H9 (cell line): ENCODE results near the gene LRRC42. TPM values are rescaled to one million over a fixed set of nuclear protein-coding genes. Genes with fewer than 3 reads are reported as not detected.

ENCODE experiments used
- DNase-seq: peaks from one replicate; pipeline ENCODE4 v3.0.0-alpha.2; 2017
- H2AFZ ChIP-seq: one replicate; pipeline ENCODE4 v1.6.1; 2013; ENCODE audit warnings: mild to moderate bottlenecking, low read length, control low read depth, moderate library complexity
- H2AK5ac ChIP-seq: 2 replicates; pipeline ENCODE4 v1.6.1; 2013; ENCODE audit warnings: low read length, control low read depth, mixed read lengths; ENCODE audit not compliant: insufficient read length
- H2BK120ac ChIP-seq: one replicate; pipeline ENCODE4 v1.6.1; 2013; ENCODE audit warnings: low read depth, mild to moderate bottlenecking, low read length, control low read depth, inconsistent platforms; ENCODE audit not compliant: poor library complexity, severe bottlenecking
- H2BK12ac ChIP-seq: 2 replicates; pipeline ENCODE4 v1.6.1; 2013; ENCODE audit warnings: low read length, control low read depth, mixed read lengths, low read depth; ENCODE audit not compliant: insufficient read length
- H2BK15ac ChIP-seq: 2 replicates; pipeline ENCODE4 v1.6.1; 2013; ENCODE audit warnings: low read depth, low read length, control low read depth
- H2BK20ac ChIP-seq: one replicate; pipeline ENCODE4 v1.6.1; 2013; ENCODE audit warnings: low read depth, mild to moderate bottlenecking, low read length, control low read depth, inconsistent platforms; ENCODE audit not compliant: poor library complexity, severe bottlenecking
- H2BK5ac ChIP-seq: 2 replicates; pipeline ENCODE4 v1.6.1; 2013; ENCODE audit warnings: low read length, control low read depth, mixed read lengths; ENCODE audit not compliant: insufficient read length
- H3K14ac ChIP-seq: 2 replicates; pipeline ENCODE4 v1.6.1; 2013; ENCODE audit warnings: low read length, control low read depth; ENCODE audit not compliant: insufficient read depth
- H3K18ac ChIP-seq: 2 replicates; pipeline ENCODE4 v1.6.1; 2013; ENCODE audit warnings: low read depth, mild to moderate bottlenecking, mixed read lengths, low read length, control low read depth; ENCODE audit not compliant: insufficient read length
- H3K23ac ChIP-seq: 2 replicates; pipeline ENCODE4 v1.6.1; 2013; ENCODE audit warnings: low read length, control low read depth, mixed read lengths, low read depth; ENCODE audit not compliant: insufficient read length
- H3K23me2 ChIP-seq: 2 replicates; pipeline ENCODE4 v1.6.1; 2013; ENCODE audit warnings: low read depth, mild to moderate bottlenecking, mixed read lengths, low read length, control low read depth; ENCODE audit not compliant: insufficient read length, poor library complexity, severe bottlenecking
- H3K27ac ChIP-seq: 2 replicates; pipeline ENCODE4 v1.5.1; 2013; ENCODE audit warnings: low read length, control low read depth, mixed read lengths, low read depth; ENCODE audit not compliant: insufficient read length
- H3K27me3 ChIP-seq: 2 replicates; pipeline ENCODE4 v1.6.1; 2013; ENCODE audit warnings: low read length, control low read depth, inconsistent platforms; ENCODE audit not compliant: insufficient read depth
- H3K4ac ChIP-seq: 2 replicates; pipeline ENCODE4 v1.6.1; 2013; ENCODE audit warnings: low read depth, mild to moderate bottlenecking, control low read depth, inconsistent platforms, low read length, moderate library complexity
- H3K4me1 ChIP-seq: 2 replicates; pipeline ENCODE4 v1.6.1; 2013; ENCODE audit warnings: low read length, control low read depth, inconsistent platforms; ENCODE audit not compliant: insufficient read depth
- H3K4me2 ChIP-seq: 2 replicates; pipeline ENCODE4 v1.6.1; 2013; ENCODE audit warnings: low read length, control low read depth, mixed read lengths; ENCODE audit not compliant: insufficient read length, insufficient read depth
- H3K56ac ChIP-seq: 2 replicates; pipeline ENCODE4 v1.6.1; 2013; ENCODE audit warnings: low read depth, mild to moderate bottlenecking, mixed read lengths, low read length, control low read depth; ENCODE audit not compliant: insufficient read length
- H3K79me1 ChIP-seq: 2 replicates; pipeline ENCODE4 v1.6.1; 2013; ENCODE audit warnings: low read depth, mild to moderate bottlenecking, moderate library complexity, low read length, control low read depth, inconsistent platforms; ENCODE audit not compliant: insufficient read depth, poor library complexity, severe bottlenecking
- H3K79me2 ChIP-seq: 2 replicates; pipeline ENCODE4 v1.6.1; 2013; ENCODE audit warnings: low read length, control low read depth, inconsistent platforms; ENCODE audit not compliant: insufficient read depth
- H3K9ac ChIP-seq: 2 replicates; pipeline ENCODE4 v1.6.1; 2013; ENCODE audit warnings: low read length, control low read depth, mixed read lengths; ENCODE audit not compliant: insufficient read length; ENCODE audit errors: extremely low read depth
- H3K9me3 ChIP-seq: one replicate; pipeline ENCODE4 v1.6.1; 2013; ENCODE audit warnings: low read depth, low read length, inconsistent platforms; ENCODE audit not compliant: control insufficient read depth
- H3T11ph ChIP-seq: one replicate; pipeline ENCODE4 v1.6.1; 2013; ENCODE audit warnings: mild to moderate bottlenecking, low read length, control low read depth, inconsistent platforms
- H4K20me1 ChIP-seq: one replicate; pipeline ENCODE4 v1.6.1; 2013; ENCODE audit not compliant: control insufficient read depth, insufficient read length, insufficient read depth
- H4K5ac ChIP-seq: 2 replicates; pipeline ENCODE4 v1.6.1; 2013; ENCODE audit warnings: low read depth, mild to moderate bottlenecking, mixed read lengths, low read length, control low read depth; ENCODE audit not compliant: insufficient read length
- H4K8ac ChIP-seq: replicated peaks from 2 replicates; pipeline ENCODE4 v1.6.1; 2013; ENCODE audit warnings: low read length, control low read depth, mixed read lengths, low read depth; ENCODE audit not compliant: insufficient read length
- H4K91ac ChIP-seq: 2 replicates; pipeline ENCODE4 v1.6.1; 2013; ENCODE audit warnings: low read depth, mild to moderate bottlenecking, moderate library complexity, mixed read lengths, low read length, control low read depth; ENCODE audit not compliant: insufficient read length
- H3K27ac Mint-ChIP-seq, 3 experiments: 2 replicates in 2 of 3; 3 replicates in 1 of 3; pipeline ENCODE4 v1.8.0; 2020 to 2021; ENCODE audit warnings: mixed read lengths in 3 of 3, mild to moderate bottlenecking in 1 of 3, moderate library complexity in 1 of 3
- H3K27me3 Mint-ChIP-seq: 2 replicates; pipeline ENCODE4 v1.8.0; 2021; ENCODE audit warnings: low read depth, mild to moderate bottlenecking, moderate library complexity, mixed read lengths
- H3K36me3 Mint-ChIP-seq, 3 experiments: 2 replicates in 2 of 3; 3 replicates in 1 of 3; pipeline ENCODE4 v1.8.0; 2020 to 2021; ENCODE audit warnings: low read depth in 3 of 3, mixed read lengths in 3 of 3; ENCODE audit not compliant: insufficient read depth in 1 of 3
- H3K4me1 Mint-ChIP-seq, 2 experiments: 2 replicates each; pipeline ENCODE4 v1.8.0; 2020; ENCODE audit warnings: mixed read lengths in 2 of 2
- H3K4me3 Mint-ChIP-seq, 2 experiments: 2 replicates in 1 of 2; 3 replicates in 1 of 2; pipeline ENCODE4 v1.8.0; 2020 to 2021; ENCODE audit warnings: mild to moderate bottlenecking in 2 of 2, mixed read lengths in 2 of 2, moderate library complexity in 1 of 2
- H3K9me3 Mint-ChIP-seq, 2 experiments: 2 replicates in 1 of 2; 3 replicates in 1 of 2; pipeline ENCODE4 v1.8.0; 2020; ENCODE audit warnings: mild to moderate bottlenecking in 2 of 2, mixed read lengths in 2 of 2, moderate library complexity in 1 of 2
- CTCF ChIP-seq: fragments of 200-600 bp; sonication (generic); conservative IDR thresholded peaks from 3 replicates; pipeline ENCODE4 v1.8.0; 2021; ENCODE audit warnings: antibody characterized with exemption, mild to moderate bottlenecking
- WGBS: extraction: QIAGEN DNeasy Blood & Tissue Kit; methylation state at CpG from one replicate; pipeline ENCODE4 v1.1.7; 2013; ENCODE audit warnings: missing lambda C conversion rate, low lambda C conversion rate, mixed read lengths; ENCODE audit not compliant: insufficient read length; ENCODE audit errors: extremely low coverage; 5-methylcytosine and 5-hydroxymethylcytosine counted together
- total RNA-seq: library from RNA; stranded (reverse); gene quantifications from 2 replicates; pipeline ENCODE4 v1.2.1, GENCODE V29; 2021

Gene LRRC42
- total RNA-seq, 1 experiment from 2014 or later, result 36.3 TPM

- Histone ChIP-seq H3K79me2 (no peaks in the 10 kb centered on the region; the same call in 1 of the 2 replicates), H3K9me3 (no peaks in the 10 kb centered on the region), H4K20me1 (no peaks in the 10 kb centered on the region), H2BK20ac (no peak overlapping the region), H4K91ac (no peak overlapping the region), H3K27me3 (no peaks in the 10 kb centered on the region), H3K4ac (no peak overlapping the region), H3K56ac (no peak overlapping the region), H4K8ac (no peak overlapping the region), H4K5ac (no peak overlapping the region), H3K23me2 (peaks cover 13% of the 10 kb centered on the region), H3K14ac (no peak overlapping the region), H3K79me1 (no peaks in the 10 kb centered on the region), H2AK5ac (no peak overlapping the region), H2BK12ac (no peak overlapping the region), H3T11ph (no peak overlapping the region), H2AFZ (no peak overlapping the region), H2BK5ac (no peak overlapping the region), H3K23ac (no peak overlapping the region), H2BK120ac (no peak overlapping the region), H3K18ac (no peak overlapping the region), H3K9ac (no peak overlapping the region), H2BK15ac (no peak overlapping the region), H3K4me1 (peaks cover 5% of the 10 kb centered on the region), H3K4me2 (no peak overlapping the region), H3K27ac (no peak overlapping the region)
- no CpG with 5 or more reads among the region's 4 CpGs for WGBS
- H3K27me3 Mint-ChIP-seq, result no peaks in the 10 kb centered on the region; the same call in none of the 2 replicates
- H3K4me3 Mint-ChIP-seq, result no peak overlapping the region; a peak in 1 of 5 replicates
- H3K36me3 Mint-ChIP-seq, result peaks cover 8 to 39% (median 25%) of the 10 kb centered on the region in 3 experiments
- DNase-seq, result peak; percentile 54
- peaks cover 46 to 54% of the 10 kb centered on the region in 2 experiments for H3K4me1 Mint-ChIP-seq
- TF ChIP-seq CTCF, result peak; percentile 76
- peak overlapping the region in 2 of 3 experiments; percentile 34 to 79; a peak in 2 of 7 replicates for H3K27ac Mint-ChIP-seq
- H3K9me3 Mint-ChIP-seq, result no peaks in the 10 kb centered on the region
These were observed 3.2 kb downstream of the LRRC42 start for GRCh38 chr1:53949023-53949990.
